ENCODE results near the gene HTRA3. TPM values are rescaled to one million over a fixed set of nuclear protein-coding genes. Genes with fewer than 3 reads are reported as not detected.

HTRA3 gene
- total and polyA plus RNA-seq, 2 of the 8 experiments (the other 6 are each of a cell fraction or from before 2014, with no cell fraction given), result 3.2 to 5.8 TPM

GRCh38 chr4:8228319-8229250 is 41.0 kb upstream of the HTRA3 start:
- peak overlapping the region; percentile 38; the same call in 1 of the 2 replicates for H3K18ac ChIP-seq (ENCODE audit: extremely low read depth, low read length)
- no peak overlapping the region for H3K27ac ChIP-seq (ENCODE audit: low read depth, low read length)
- no peak overlapping the region; the same call in 1 of the 2 replicates for H2AFZ ChIP-seq (ENCODE audit: low read length)
- H3K9ac ChIP-seq (replicated peaks in 1 of 4; ENCODE audit: extremely low read depth in 1 of 4, low read depth in 3 of 4, low read length in 3 of 4), result no peak overlapping the region
- H4K5ac ChIP-seq (ENCODE audit: insufficient read length, low read depth, low read length), result peak overlapping the region; percentile 33
- H4K91ac ChIP-seq (replicated peaks; ENCODE audit: insufficient read length, low read length), result peak overlapping the region; percentile 68
- no peak overlapping the region for H3K4me2 ChIP-seq (ENCODE audit: insufficient read depth in 1 of 2, low read depth in 2 of 2, low read length in 2 of 2)
- peaks cover 0 to 2% of the 10 kb centered on the region in 2 experiments for H4K20me1 ChIP-seq (replicated peaks in 1 of 2; ENCODE audit: control insufficient read depth in 1 of 2, insufficient read depth in 2 of 2, low read length in 2 of 2)
- H2BK12ac ChIP-seq (ENCODE audit: low read depth, low read length), result peak overlapping the region; percentile 62; the same call in 1 of the 2 replicates
- peak overlapping the region; percentile 15; the same call in 1 of the 2 replicates for H2BK20ac ChIP-seq (ENCODE audit: low read length)
- no peak overlapping the region for H2BK120ac ChIP-seq (replicated peaks; ENCODE audit: low read depth, low read length)
- no peak overlapping the region for H3K23ac ChIP-seq (ENCODE audit: insufficient read length)
- peak overlapping the region; percentile 72; the same call in 1 of the 2 replicates for H2BK5ac ChIP-seq (ENCODE audit: low read depth, low read length)
- no peak overlapping the region for H3K4me3 ChIP-seq (ENCODE audit: extremely low read depth in 1 of 4, insufficient read depth in 2 of 4, low read depth in 3 of 4, low read length in 4 of 4)
- H3K27me3 ChIP-seq (replicated peaks in 1 of 4; ENCODE audit: control insufficient read depth in 3 of 4, extremely low read depth in 1 of 4, insufficient read depth in 3 of 4, low read length in 3 of 4), result no peaks in the 10 kb centered on the region; a peak in 1 of 7 replicates
- WGBS, 2 experiments (ENCODE audit: extremely low coverage in 1 of 2, insufficient coverage in 1 of 2, insufficient read length in 1 of 2, insufficient replicate concordance in 2 of 2, low coverage in 1 of 2, low lambda C conversion rate in 2 of 2, missing lambda C conversion rate in 1 of 2), result 90% methylated on average over 38 of the region's 39 CpGs; no CpG with 5 or more reads in 1 of the 2 experiments
- H3K4me1 ChIP-seq (replicated peaks in 1 of 4; ENCODE audit: control insufficient read depth in 3 of 4, insufficient read depth in 4 of 4, low read length in 3 of 4), result peaks cover 6 to 17% (median 11%) of the 10 kb centered on the region in 4 experiments
- no peaks in the 10 kb centered on the region for H3K79me2 ChIP-seq (ENCODE audit: control insufficient read depth in 1 of 2, insufficient read depth in 2 of 2, low read length in 2 of 2)
- no peak for DNase-seq (ENCODE audit: low read depth in 1 of 2, low spot score in 2 of 2)
- no peak overlapping the region; the same call in 1 of the 2 replicates for H2AK5ac ChIP-seq (ENCODE audit: low read depth, low read length)
- no peaks in the 10 kb centered on the region for H3K79me1 ChIP-seq (ENCODE audit: low read depth, low read length)
- H3K36me3 ChIP-seq (ENCODE audit: control insufficient read depth in 2 of 4, insufficient read depth in 4 of 4, low read length in 3 of 4), result no peaks in the 10 kb centered on the region
- no peak overlapping the region for H3K14ac ChIP-seq (ENCODE audit: insufficient read length)
- peak overlapping the region; percentile 99 for H3K4ac ChIP-seq (replicated peaks; ENCODE audit: insufficient read length, low read depth, low read length)
- peaks cover 2% of the 10 kb centered on the region; the same call in 1 of the 2 replicates for H3K23me2 ChIP-seq (ENCODE audit: low read depth, low read length)
- ChIA-PET POLR2A (ENCODE audit: partially characterized antibody) (interaction anchor here (1.5 kb wide), 1 partner anchor 16 kb away, joined by 4 read pairs; no protein-coding TSS in a partner anchor), CTCF (ENCODE audit: partially characterized antibody) (interaction anchor here (1.1 to 5.3 kb wide), 5 partner anchors 8 to 179 kb away, joined by 3 to 27 read pairs (median 7); no protein-coding TSS in a partner anchor)
- no peak for FAIRE-seq
- H3K56ac ChIP-seq (replicated peaks; ENCODE audit: insufficient read length, low read depth, low read length), result no peak overlapping the region
- H2BK15ac ChIP-seq (ENCODE audit: low read length), result peak overlapping the region; percentile 74
- no peak for TF ChIP-seq SIX5 (IDR thresholded peaks at IDR 0.05; ENCODE audit: low read depth, low read length)
- TF ChIP-seq YY1 (IDR thresholded peaks at IDR 0.05; ENCODE audit: low read depth, low read length), result no peak
- peak; percentile 96 for TF ChIP-seq BACH1 (IDR thresholded peaks at IDR 0.05; ENCODE audit: low read length)
- peak; percentile 92 for TF ChIP-seq MAFK (IDR thresholded peaks at IDR 0.05; ENCODE audit: low read depth, low read length)
- no peaks in the 10 kb centered on the region for H3K9me3 ChIP-seq (ENCODE audit: insufficient read depth in 2 of 2, low read depth in 1 of 2, low read length in 1 of 2)
- no peak overlapping the region; the same call in 1 of the 2 replicates for H4K8ac ChIP-seq (ENCODE audit: extremely low read depth, insufficient read depth, low read length)

All from H1 (cell line).